H9 (cell line): Measurements from ENCODE around the gene ITIH2. TPM values are rescaled to one million over a fixed set of nuclear protein-coding genes. Genes with fewer than 3 reads are reported as not detected.

Experiments
- DNase-seq: peaks from one replicate; pipeline ENCODE4 v3.0.0-alpha.2; 2017
- H2AFZ ChIP-seq: one replicate; pipeline ENCODE4 v1.6.1; 2013; ENCODE audit warnings: mild to moderate bottlenecking, low read length, control low read depth, moderate library complexity
- H2AK5ac ChIP-seq: 2 replicates; pipeline ENCODE4 v1.6.1; 2013; ENCODE audit warnings: low read length, control low read depth, mixed read lengths; ENCODE audit not compliant: insufficient read length
- H2BK120ac ChIP-seq: one replicate; pipeline ENCODE4 v1.6.1; 2013; ENCODE audit warnings: low read depth, mild to moderate bottlenecking, low read length, control low read depth, inconsistent platforms; ENCODE audit not compliant: poor library complexity, severe bottlenecking
- H2BK12ac ChIP-seq: 2 replicates; pipeline ENCODE4 v1.6.1; 2013; ENCODE audit warnings: low read length, control low read depth, mixed read lengths, low read depth; ENCODE audit not compliant: insufficient read length
- H2BK15ac ChIP-seq: 2 replicates; pipeline ENCODE4 v1.6.1; 2013; ENCODE audit warnings: low read depth, low read length, control low read depth
- H2BK20ac ChIP-seq: one replicate; pipeline ENCODE4 v1.6.1; 2013; ENCODE audit warnings: low read depth, mild to moderate bottlenecking, low read length, control low read depth, inconsistent platforms; ENCODE audit not compliant: poor library complexity, severe bottlenecking
- H2BK5ac ChIP-seq: 2 replicates; pipeline ENCODE4 v1.6.1; 2013; ENCODE audit warnings: low read length, control low read depth, mixed read lengths; ENCODE audit not compliant: insufficient read length
- H3K14ac ChIP-seq: 2 replicates; pipeline ENCODE4 v1.6.1; 2013; ENCODE audit warnings: low read length, control low read depth; ENCODE audit not compliant: insufficient read depth
- H3K18ac ChIP-seq: 2 replicates; pipeline ENCODE4 v1.6.1; 2013; ENCODE audit warnings: low read depth, mild to moderate bottlenecking, mixed read lengths, low read length, control low read depth; ENCODE audit not compliant: insufficient read length
- H3K23ac ChIP-seq: 2 replicates; pipeline ENCODE4 v1.6.1; 2013; ENCODE audit warnings: low read length, control low read depth, mixed read lengths, low read depth; ENCODE audit not compliant: insufficient read length
- H3K23me2 ChIP-seq: 2 replicates; pipeline ENCODE4 v1.6.1; 2013; ENCODE audit warnings: low read depth, mild to moderate bottlenecking, mixed read lengths, low read length, control low read depth; ENCODE audit not compliant: insufficient read length, poor library complexity, severe bottlenecking
- H3K27ac ChIP-seq: 2 replicates; pipeline ENCODE4 v1.5.1; 2013; ENCODE audit warnings: low read length, control low read depth, mixed read lengths, low read depth; ENCODE audit not compliant: insufficient read length
- H3K27me3 ChIP-seq: 2 replicates; pipeline ENCODE4 v1.6.1; 2013; ENCODE audit warnings: low read length, control low read depth, inconsistent platforms; ENCODE audit not compliant: insufficient read depth
- H3K4ac ChIP-seq: 2 replicates; pipeline ENCODE4 v1.6.1; 2013; ENCODE audit warnings: low read depth, mild to moderate bottlenecking, control low read depth, inconsistent platforms, low read length, moderate library complexity
- H3K4me1 ChIP-seq: 2 replicates; pipeline ENCODE4 v1.6.1; 2013; ENCODE audit warnings: low read length, control low read depth, inconsistent platforms; ENCODE audit not compliant: insufficient read depth
- H3K4me2 ChIP-seq: 2 replicates; pipeline ENCODE4 v1.6.1; 2013; ENCODE audit warnings: low read length, control low read depth, mixed read lengths; ENCODE audit not compliant: insufficient read length, insufficient read depth
- H3K56ac ChIP-seq: 2 replicates; pipeline ENCODE4 v1.6.1; 2013; ENCODE audit warnings: low read depth, mild to moderate bottlenecking, mixed read lengths, low read length, control low read depth; ENCODE audit not compliant: insufficient read length
- H3K79me1 ChIP-seq: 2 replicates; pipeline ENCODE4 v1.6.1; 2013; ENCODE audit warnings: low read depth, mild to moderate bottlenecking, moderate library complexity, low read length, control low read depth, inconsistent platforms; ENCODE audit not compliant: insufficient read depth, poor library complexity, severe bottlenecking
- H3K79me2 ChIP-seq: 2 replicates; pipeline ENCODE4 v1.6.1; 2013; ENCODE audit warnings: low read length, control low read depth, inconsistent platforms; ENCODE audit not compliant: insufficient read depth
- H3K9ac ChIP-seq: 2 replicates; pipeline ENCODE4 v1.6.1; 2013; ENCODE audit warnings: low read length, control low read depth, mixed read lengths; ENCODE audit not compliant: insufficient read length; ENCODE audit errors: extremely low read depth
- H3K9me3 ChIP-seq: one replicate; pipeline ENCODE4 v1.6.1; 2013; ENCODE audit warnings: low read depth, low read length, inconsistent platforms; ENCODE audit not compliant: control insufficient read depth
- H3T11ph ChIP-seq: one replicate; pipeline ENCODE4 v1.6.1; 2013; ENCODE audit warnings: mild to moderate bottlenecking, low read length, control low read depth, inconsistent platforms
- H4K20me1 ChIP-seq: one replicate; pipeline ENCODE4 v1.6.1; 2013; ENCODE audit not compliant: control insufficient read depth, insufficient read length, insufficient read depth
- H4K5ac ChIP-seq: 2 replicates; pipeline ENCODE4 v1.6.1; 2013; ENCODE audit warnings: low read depth, mild to moderate bottlenecking, mixed read lengths, low read length, control low read depth; ENCODE audit not compliant: insufficient read length
- H4K8ac ChIP-seq: replicated peaks from 2 replicates; pipeline ENCODE4 v1.6.1; 2013; ENCODE audit warnings: low read length, control low read depth, mixed read lengths, low read depth; ENCODE audit not compliant: insufficient read length
- H4K91ac ChIP-seq: 2 replicates; pipeline ENCODE4 v1.6.1; 2013; ENCODE audit warnings: low read depth, mild to moderate bottlenecking, moderate library complexity, mixed read lengths, low read length, control low read depth; ENCODE audit not compliant: insufficient read length
- H3K27ac Mint-ChIP-seq, 3 experiments: 2 replicates in 2 of 3; 3 replicates in 1 of 3; pipeline ENCODE4 v1.8.0; 2020 to 2021; ENCODE audit warnings: mixed read lengths in 3 of 3, mild to moderate bottlenecking in 1 of 3, moderate library complexity in 1 of 3
- H3K27me3 Mint-ChIP-seq: 2 replicates; pipeline ENCODE4 v1.8.0; 2021; ENCODE audit warnings: low read depth, mild to moderate bottlenecking, moderate library complexity, mixed read lengths
- H3K36me3 Mint-ChIP-seq, 3 experiments: 2 replicates in 2 of 3; 3 replicates in 1 of 3; pipeline ENCODE4 v1.8.0; 2020 to 2021; ENCODE audit warnings: low read depth in 3 of 3, mixed read lengths in 3 of 3; ENCODE audit not compliant: insufficient read depth in 1 of 3
- H3K4me1 Mint-ChIP-seq, 2 experiments: 2 replicates each; pipeline ENCODE4 v1.8.0; 2020; ENCODE audit warnings: mixed read lengths in 2 of 2
- H3K4me3 Mint-ChIP-seq, 2 experiments: 2 replicates in 1 of 2; 3 replicates in 1 of 2; pipeline ENCODE4 v1.8.0; 2020 to 2021; ENCODE audit warnings: mild to moderate bottlenecking in 2 of 2, mixed read lengths in 2 of 2, moderate library complexity in 1 of 2
- H3K9me3 Mint-ChIP-seq, 2 experiments: 2 replicates in 1 of 2; 3 replicates in 1 of 2; pipeline ENCODE4 v1.8.0; 2020; ENCODE audit warnings: mild to moderate bottlenecking in 2 of 2, mixed read lengths in 2 of 2, moderate library complexity in 1 of 2
- WGBS: extraction: QIAGEN DNeasy Blood & Tissue Kit; methylation state at CpG from one replicate; pipeline ENCODE4 v1.1.7; 2013; ENCODE audit warnings: missing lambda C conversion rate, low lambda C conversion rate, mixed read lengths; ENCODE audit not compliant: insufficient read length; ENCODE audit errors: extremely low coverage; 5-methylcytosine and 5-hydroxymethylcytosine counted together
- total RNA-seq: library from RNA; stranded (reverse); gene quantifications from 2 replicates; pipeline ENCODE4 v1.2.1, GENCODE V29; 2021
- TF ChIP-seq, protein P1 (sequence below): fragments of 200-600 bp; sonication (generic); conservative IDR thresholded peaks from 3 replicates; pipeline ENCODE4 v1.8.0; 2021; ENCODE audit warnings: antibody characterized with exemption, mild to moderate bottlenecking

Gene ITIH2
- total RNA-seq, 1 experiment from 2014 or later: not detected

DNA sequence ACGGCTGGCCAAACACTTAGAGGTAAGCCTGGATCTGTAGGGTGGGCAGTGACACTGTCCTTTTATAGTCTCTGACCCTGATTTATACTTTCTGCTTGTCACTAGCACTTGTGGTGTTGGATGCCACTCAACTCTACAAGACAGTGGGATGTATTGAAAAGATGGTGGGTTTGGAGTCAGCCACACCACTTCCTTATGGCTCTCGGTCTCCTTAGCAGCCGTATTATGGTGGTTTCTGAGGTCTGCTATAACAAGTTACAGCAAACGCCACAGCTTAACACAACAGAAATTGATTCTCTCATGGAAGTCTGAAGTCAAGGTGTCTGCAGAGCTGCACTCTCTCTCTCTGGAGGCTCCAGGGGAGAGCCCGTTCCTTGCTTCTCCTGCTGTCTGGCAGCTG lies 14.7 kb downstream of the ITIH2 start:
- Histone ChIP-seq H3K27ac (no peak overlapping the region), H3T11ph (no peak overlapping the region), H3K23ac (no peak overlapping the region), H2BK120ac (no peak overlapping the region), H3K79me1 (no peaks in the 10 kb centered on the region), H3K23me2 (no peaks in the 10 kb centered on the region), H3K79me2 (no peaks in the 10 kb centered on the region), H2BK15ac (no peak overlapping the region), H2BK12ac (no peak overlapping the region), H3K56ac (no peak overlapping the region), H4K91ac (no peak overlapping the region), H3K18ac (no peak overlapping the region), H2BK20ac (no peak overlapping the region), H2BK5ac (no peak overlapping the region), H2AK5ac (no peak overlapping the region), H3K4me2 (no peak overlapping the region), H3K9ac (no peak overlapping the region), H4K20me1 (no peaks in the 10 kb centered on the region), H3K14ac (no peak overlapping the region), H2AFZ (no peak overlapping the region), H3K9me3 (no peaks in the 10 kb centered on the region), H3K27me3 (no peaks in the 10 kb centered on the region), H3K4me1 (no peaks in the 10 kb centered on the region), H4K8ac (no peak overlapping the region), H4K5ac (no peak overlapping the region), H3K4ac (no peak overlapping the region)
- DNase-seq: no peak
- Mint-ChIP-seq H3K9me3 (peaks cover 0 to under 1% of the 10 kb centered on the region in 2 experiments; a peak in 1 of 5 replicates), H3K36me3 (no peaks in the 10 kb centered on the region), H3K27me3 (no peaks in the 10 kb centered on the region; the same call in 1 of the 2 replicates), H3K27ac (peak overlapping the region in 1 of 3 experiments; percentile 36; a peak in 1 of 7 replicates), H3K4me3 (no peak overlapping the region), H3K4me1 (peaks cover 2 to 3% of the 10 kb centered on the region in 2 experiments; a peak in 2 of 4 replicates)
- TF ChIP-seq, protein P1, sequence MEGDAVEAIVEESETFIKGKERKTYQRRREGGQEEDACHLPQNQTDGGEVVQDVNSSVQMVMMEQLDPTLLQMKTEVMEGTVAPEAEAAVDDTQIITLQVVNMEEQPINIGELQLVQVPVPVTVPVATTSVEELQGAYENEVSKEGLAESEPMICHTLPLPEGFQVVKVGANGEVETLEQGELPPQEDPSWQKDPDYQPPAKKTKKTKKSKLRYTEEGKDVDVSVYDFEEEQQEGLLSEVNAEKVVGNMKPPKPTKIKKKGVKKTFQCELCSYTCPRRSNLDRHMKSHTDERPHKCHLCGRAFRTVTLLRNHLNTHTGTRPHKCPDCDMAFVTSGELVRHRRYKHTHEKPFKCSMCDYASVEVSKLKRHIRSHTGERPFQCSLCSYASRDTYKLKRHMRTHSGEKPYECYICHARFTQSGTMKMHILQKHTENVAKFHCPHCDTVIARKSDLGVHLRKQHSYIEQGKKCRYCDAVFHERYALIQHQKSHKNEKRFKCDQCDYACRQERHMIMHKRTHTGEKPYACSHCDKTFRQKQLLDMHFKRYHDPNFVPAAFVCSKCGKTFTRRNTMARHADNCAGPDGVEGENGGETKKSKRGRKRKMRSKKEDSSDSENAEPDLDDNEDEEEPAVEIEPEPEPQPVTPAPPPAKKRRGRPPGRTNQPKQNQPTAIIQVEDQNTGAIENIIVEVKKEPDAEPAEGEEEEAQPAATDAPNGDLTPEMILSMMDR: no peak
- no CpG with 5 or more reads among the region's 5 CpGs for WGBS
